Measurements from ENCODE around the gene GLT6D1. TPM values are rescaled to one million over a fixed set of nuclear protein-coding genes. Genes with fewer than 3 reads are reported as not detected.

Gene GLT6D1
- total and polyA plus RNA-seq, 7 donors, result not detected

DNA sequence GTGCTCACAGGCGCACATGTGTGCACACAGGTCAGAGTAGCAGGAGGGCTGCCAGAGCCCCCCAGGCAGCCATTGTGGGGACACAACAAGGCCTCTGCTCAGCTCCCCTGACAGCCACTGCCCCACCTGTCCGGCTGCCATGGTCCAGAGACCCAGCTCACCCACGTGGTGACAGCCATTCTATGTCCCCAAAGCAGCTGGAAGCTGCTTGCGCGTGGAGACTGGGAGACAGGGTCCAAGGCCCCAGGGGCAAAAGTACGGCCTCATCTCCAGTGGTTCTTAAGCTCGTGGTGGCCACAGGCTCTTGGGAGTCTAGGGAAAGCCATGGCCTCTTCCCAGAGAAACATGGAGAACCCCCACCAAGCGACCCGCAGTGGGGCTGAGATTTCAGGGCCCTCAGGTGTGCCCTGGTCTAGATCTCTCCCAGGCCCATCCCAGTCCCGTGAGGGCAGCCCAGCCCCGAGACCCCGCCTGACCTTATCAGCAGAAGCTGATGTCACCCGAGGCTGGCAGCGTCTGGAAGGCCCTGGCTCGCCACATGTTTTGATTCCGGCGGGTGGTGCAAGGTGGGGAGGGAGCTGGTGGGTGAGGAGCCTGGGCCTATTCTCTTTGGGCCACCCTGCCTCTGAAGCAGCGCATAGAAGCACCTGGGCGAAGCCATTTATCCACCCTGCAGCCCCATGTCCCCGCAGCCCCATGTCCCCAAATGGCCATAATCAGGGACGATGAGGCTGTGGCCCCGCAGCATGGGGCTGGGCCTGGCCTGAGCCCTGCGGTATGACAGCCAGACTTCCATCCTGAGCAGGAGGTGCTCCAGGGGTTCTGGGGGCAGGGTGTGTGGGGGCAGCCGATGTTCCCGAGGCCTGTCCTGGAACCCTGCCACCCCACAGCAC, 31.7 kb downstream of the GLT6D1 start:
- H3K27ac ChIP-seq, result no peak overlapping the region
- TF ChIP-seq POLR2A (IDR thresholded peaks at IDR 0.05), result no peak
- TF ChIP-seq EP300 (IDR thresholded peaks at IDR 0.05), result no peak
- TF ChIP-seq, protein P1, sequence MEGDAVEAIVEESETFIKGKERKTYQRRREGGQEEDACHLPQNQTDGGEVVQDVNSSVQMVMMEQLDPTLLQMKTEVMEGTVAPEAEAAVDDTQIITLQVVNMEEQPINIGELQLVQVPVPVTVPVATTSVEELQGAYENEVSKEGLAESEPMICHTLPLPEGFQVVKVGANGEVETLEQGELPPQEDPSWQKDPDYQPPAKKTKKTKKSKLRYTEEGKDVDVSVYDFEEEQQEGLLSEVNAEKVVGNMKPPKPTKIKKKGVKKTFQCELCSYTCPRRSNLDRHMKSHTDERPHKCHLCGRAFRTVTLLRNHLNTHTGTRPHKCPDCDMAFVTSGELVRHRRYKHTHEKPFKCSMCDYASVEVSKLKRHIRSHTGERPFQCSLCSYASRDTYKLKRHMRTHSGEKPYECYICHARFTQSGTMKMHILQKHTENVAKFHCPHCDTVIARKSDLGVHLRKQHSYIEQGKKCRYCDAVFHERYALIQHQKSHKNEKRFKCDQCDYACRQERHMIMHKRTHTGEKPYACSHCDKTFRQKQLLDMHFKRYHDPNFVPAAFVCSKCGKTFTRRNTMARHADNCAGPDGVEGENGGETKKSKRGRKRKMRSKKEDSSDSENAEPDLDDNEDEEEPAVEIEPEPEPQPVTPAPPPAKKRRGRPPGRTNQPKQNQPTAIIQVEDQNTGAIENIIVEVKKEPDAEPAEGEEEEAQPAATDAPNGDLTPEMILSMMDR (IDR thresholded peaks at IDR 0.05), result no peak
- no peak for TF ChIP-seq POLR2AphosphoS5 (IDR thresholded peaks at IDR 0.05)
- peak; percentile 54 for DNase-seq
- H3K4me3 ChIP-seq, result no peak overlapping the region
- H3K36me3 ChIP-seq, result no peaks in the 10 kb centered on the region
- H3K9me3 ChIP-seq, result no peaks in the 10 kb centered on the region
- H3K4me1 ChIP-seq, result no peaks in the 10 kb centered on the region
- peaks cover 0 to 31% (median 15%) of the 10 kb centered on the region in 3 donors for H3K27me3 ChIP-seq
- intact Hi-C loops (cut with DNase I), result no loop called here
- 64 to 80% methylated on average over 25 of the region's 25 CpGs for WGBS, 2 donors

DNA sequence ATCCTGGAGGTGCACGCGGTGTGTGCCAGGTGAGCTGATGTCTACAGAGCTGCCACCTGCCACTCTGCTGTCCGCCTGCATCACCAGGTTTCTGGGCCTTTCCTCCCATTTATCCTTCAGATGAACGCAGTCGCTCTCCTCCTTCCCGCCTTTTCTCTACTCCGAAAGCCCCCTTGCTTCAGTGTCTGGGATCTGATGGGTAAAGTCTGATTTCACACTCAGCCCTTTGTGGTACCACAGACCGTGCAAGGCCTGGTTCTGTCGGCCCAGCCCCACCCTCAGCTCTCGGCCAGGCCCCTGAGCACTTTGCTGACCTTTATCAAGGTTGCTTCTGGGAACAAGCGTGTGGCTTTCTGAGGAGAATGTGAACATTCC, 32.5 kb downstream of the GLT6D1 start:
- no peaks in the 10 kb centered on the region for H3K9me3 ChIP-seq
- H3K27ac ChIP-seq, result no peak overlapping the region
- no peaks in the 10 kb centered on the region for H3K4me1 ChIP-seq
- WGBS, 2 donors, result 79 to 88% methylated on average over 11 of the region's 11 CpGs
- intact Hi-C loops (cut with DNase I), result no loop called here
- no peak overlapping the region for H3K4me3 ChIP-seq
- TF ChIP-seq EP300 (IDR thresholded peaks at IDR 0.05) (no peak), POLR2AphosphoS5 (IDR thresholded peaks at IDR 0.05) (no peak), POLR2A (IDR thresholded peaks at IDR 0.05) (no peak)
- TF ChIP-seq, protein P1 (IDR thresholded peaks at IDR 0.05), result no peak
- H3K27me3 ChIP-seq, result peaks cover 0 to 36% (median 21%) of the 10 kb centered on the region in 3 donors
- DNase-seq, result peak; percentile 20
- no peaks in the 10 kb centered on the region for H3K36me3 ChIP-seq

DNA sequence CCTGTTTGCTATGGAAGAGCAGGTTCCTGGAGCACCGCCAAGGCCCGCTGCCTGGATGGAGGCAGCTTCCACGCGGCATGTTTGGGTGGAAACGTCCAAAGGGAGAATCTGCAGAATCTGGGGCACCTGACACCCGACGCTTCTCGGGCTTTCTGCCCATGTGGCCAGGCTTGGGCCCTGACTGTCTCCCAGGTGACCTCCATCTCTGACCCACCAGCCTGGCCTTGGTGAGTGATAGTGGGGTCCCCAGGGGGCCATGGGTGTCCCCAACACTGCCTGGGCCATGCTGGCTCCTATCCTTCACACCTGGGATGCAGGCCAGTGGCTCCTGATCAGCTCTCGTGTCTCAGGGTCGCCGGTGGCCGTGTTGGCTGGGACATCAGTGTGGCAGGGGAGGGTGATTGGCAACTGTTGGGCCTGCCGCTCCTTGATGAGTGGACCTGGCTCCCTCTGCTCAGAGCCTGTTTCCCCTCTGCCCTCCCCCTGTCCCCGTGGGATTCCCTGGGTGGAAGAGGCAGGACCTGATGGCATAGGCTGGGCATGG, 34.0 kb downstream of the GLT6D1 start:
- intact Hi-C loops (cut with DNase I), result no loop called here
- H3K4me1 ChIP-seq, result no peaks in the 10 kb centered on the region
- no peak for TF ChIP-seq POLR2AphosphoS5 (IDR thresholded peaks at IDR 0.05)
- TF ChIP-seq POLR2A (IDR thresholded peaks at IDR 0.05), result no peak
- WGBS, 2 donors, result 57 to 71% methylated on average over 14 of the region's 14 CpGs
- H3K27me3 ChIP-seq, result peaks cover 0 to 46% (median 21%) of the 10 kb centered on the region in 3 donors
- H3K36me3 ChIP-seq, result no peaks in the 10 kb centered on the region
- peak; percentile 42 for DNase-seq
- no peak overlapping the region for H3K27ac ChIP-seq
- H3K4me3 ChIP-seq, result no peak overlapping the region
- no peaks in the 10 kb centered on the region for H3K9me3 ChIP-seq

DNA sequence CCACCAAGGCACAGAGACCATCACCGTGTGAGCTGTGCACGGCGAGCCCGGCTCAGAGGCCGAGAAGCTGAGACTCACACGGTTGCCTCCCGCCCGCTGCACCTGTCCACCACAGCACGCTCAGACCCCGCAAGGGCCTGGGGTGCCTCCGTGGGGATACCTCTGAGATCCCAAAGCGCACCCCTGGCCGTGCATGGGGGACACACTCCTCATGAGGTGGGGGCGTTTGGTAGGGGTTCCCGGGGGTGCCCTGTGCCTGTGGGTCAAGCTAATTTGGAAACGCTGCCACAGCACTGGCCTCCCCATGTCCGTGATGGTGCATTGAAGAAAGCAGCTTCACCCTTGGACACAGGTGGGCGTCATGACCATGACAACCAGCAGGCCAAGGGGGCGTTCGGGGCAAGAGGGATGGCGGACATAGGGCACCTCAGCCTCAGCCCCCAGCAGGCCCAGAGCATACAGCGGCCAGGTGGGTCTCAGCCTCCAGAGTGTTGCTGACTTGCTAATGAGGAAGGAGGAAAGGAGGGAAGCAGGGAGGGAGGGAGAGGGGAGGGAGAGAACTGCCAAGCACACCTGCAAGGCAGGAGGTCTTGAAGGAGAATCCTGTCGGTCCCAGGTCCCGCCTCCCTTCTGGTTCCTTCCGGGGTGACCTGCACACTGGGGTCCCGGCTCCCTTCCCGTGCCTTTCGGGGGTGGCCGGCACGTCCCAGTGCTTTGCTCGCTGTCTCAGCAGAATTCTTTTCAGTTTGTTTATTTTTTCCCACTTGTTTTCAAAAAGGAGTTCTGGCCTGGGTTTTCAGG, 34.7 kb downstream of the GLT6D1 start:
- 74 to 77% methylated on average over 31 of the region's 31 CpGs for WGBS, 2 donors
- Histone ChIP-seq H3K36me3 (no peaks in the 10 kb centered on the region), H3K9me3 (no peaks in the 10 kb centered on the region), H3K27ac (no peak overlapping the region), H3K4me1 (no peaks in the 10 kb centered on the region), H3K4me3 (no peak overlapping the region), H3K27me3 (peaks cover 0 to 50% (median 21%) of the 10 kb centered on the region in 3 donors)
- peak; percentile 62 for DNase-seq
- intact Hi-C loops (cut with DNase I), result no loop called here
- TF ChIP-seq EP300 (IDR thresholded peaks at IDR 0.05), result no peak
- TF ChIP-seq, protein P1 (IDR thresholded peaks at IDR 0.05), result no peak
- no peak for TF ChIP-seq POLR2AphosphoS5 (IDR thresholded peaks at IDR 0.05)
- no peak for TF ChIP-seq POLR2A (IDR thresholded peaks at IDR 0.05)

All from sigmoid colon (tissue), 7 donors.